Measurements from ENCODE around the gene MOBP. TPM values are rescaled to one million over a fixed set of nuclear protein-coding genes. Genes with fewer than 3 reads are reported as not detected.
"Not testable (repeated sequence)": the region's sequence is repeated elsewhere in the genome, so short reads cannot be mapped to it uniquely, and the experiment has no call there.

Gene MOBP
- total and polyA plus RNA-seq, 2 of the 8 experiments (the other 6 are each of a cell fraction or from before 2014, with no cell fraction given): 0.06 to 0.50 TPM

GRCh38 chr3:39453134-39453533 lies 14.3 kb upstream of the MOBP start (continued):
- TF ChIP-seq BRCA1 (IDR thresholded peaks at IDR 0.05; ENCODE audit: low read depth, low read length) (no peak), CBX8 (IDR thresholded peaks at IDR 0.05; ENCODE audit: borderline replicate concordance, low read depth, low read length) (no peak), TCF12 (IDR thresholded peaks at IDR 0.05; ENCODE audit: low read depth, low read length) (no peak), TAF1 (IDR thresholded peaks at IDR 0.05; ENCODE audit: low read depth, low read length) (no peak), POLR2AphosphoS5 (IDR thresholded peaks at IDR 0.05; ENCODE audit: low read depth, low read length) (no peak)

GRCh38 chr3:39453872-39454271 lies 13.6 kb upstream of the MOBP start:
- H3K4me1 ChIP-seq (replicated peaks in 1 of 4; ENCODE audit: control insufficient read depth in 3 of 4, insufficient read depth in 4 of 4, low read length in 3 of 4); H2AFZ ChIP-seq (ENCODE audit: low read length); H2BK12ac ChIP-seq (ENCODE audit: low read depth, low read length); H2BK120ac ChIP-seq (replicated peaks; ENCODE audit: low read depth, low read length); H3K18ac ChIP-seq (ENCODE audit: extremely low read depth, low read length); H4K91ac ChIP-seq (replicated peaks; ENCODE audit: insufficient read length, low read length); H2AK5ac ChIP-seq (ENCODE audit: low read depth, low read length); H3K27ac ChIP-seq (ENCODE audit: low read depth, low read length); H3K56ac ChIP-seq (replicated peaks; ENCODE audit: insufficient read length, low read depth, low read length); H3K23ac ChIP-seq (ENCODE audit: insufficient read length); H4K20me1 ChIP-seq (replicated peaks in 1 of 2; ENCODE audit: control insufficient read depth in 1 of 2, insufficient read depth in 2 of 2, low read length in 2 of 2); H3K14ac ChIP-seq (ENCODE audit: insufficient read length); H3K9ac ChIP-seq (replicated peaks in 1 of 4; ENCODE audit: extremely low read depth in 1 of 4, low read depth in 3 of 4, low read length in 3 of 4); H3K4me2 ChIP-seq (ENCODE audit: insufficient read depth in 1 of 2, low read depth in 2 of 2, low read length in 2 of 2); DNase-seq (ENCODE audit: low read depth in 1 of 2, low spot score in 2 of 2); H2BK20ac ChIP-seq (ENCODE audit: low read length); H3K23me2 ChIP-seq (ENCODE audit: low read depth, low read length); H2BK5ac ChIP-seq (ENCODE audit: low read depth, low read length); H3K27me3 ChIP-seq (replicated peaks in 1 of 4; ENCODE audit: control insufficient read depth in 3 of 4, extremely low read depth in 1 of 4, insufficient read depth in 3 of 4, low read length in 3 of 4); H2BK15ac ChIP-seq (ENCODE audit: low read length); H3K4me3 ChIP-seq (ENCODE audit: extremely low read depth in 1 of 4, insufficient read depth in 2 of 4, low read depth in 3 of 4, low read length in 4 of 4); H3K79me2 ChIP-seq (ENCODE audit: control insufficient read depth in 1 of 2, insufficient read depth in 2 of 2, low read length in 2 of 2); H3K36me3 ChIP-seq (ENCODE audit: control insufficient read depth in 2 of 4, insufficient read depth in 4 of 4, low read length in 3 of 4); FAIRE-seq; H3K4ac ChIP-seq (replicated peaks; ENCODE audit: insufficient read length, low read depth, low read length); POLR2A ChIA-PET (ENCODE audit: partially characterized antibody); H3K79me1 ChIP-seq (ENCODE audit: low read depth, low read length); H4K8ac ChIP-seq (ENCODE audit: extremely low read depth, insufficient read depth, low read length); H4K5ac ChIP-seq (ENCODE audit: insufficient read length, low read depth, low read length); H3K9me3 ChIP-seq (ENCODE audit: insufficient read depth in 2 of 2, low read depth in 1 of 2, low read length in 1 of 2): not testable (repeated sequence)
- WGBS, 2 experiments (ENCODE audit: extremely low coverage in 1 of 2, insufficient coverage in 1 of 2, insufficient read length in 1 of 2, insufficient replicate concordance in 2 of 2, low coverage in 1 of 2, low lambda C conversion rate in 2 of 2, missing lambda C conversion rate in 1 of 2): 88% methylated on average over 7 of the region's 7 CpGs; no CpG with 5 or more reads in 1 of the 2 experiments
- CTCF ChIA-PET (ENCODE audit: partially characterized antibody): interaction anchor here (0.9 to 1.0 kb wide), 2 partner anchors 24 to 274 kb away, joined by 3 to 6 read pairs; no protein-coding TSS in a partner anchor

Measured in H1 (cell line).